Upper lobe of right lung (tissue), 1 donor: Measurements from ENCODE around the gene SIK3. TPM values are rescaled to one million over a fixed set of nuclear protein-coding genes. Genes with fewer than 3 reads are reported as not detected.
A peak's percentile ranks its signal among the peaks of the same experiment; 100 is the strongest.
"Not testable (repeated sequence)": the region's sequence is repeated elsewhere in the genome, so short reads cannot be mapped to it uniquely, and the experiment has no call there.

Experiments
- ATAC-seq: fragments of 200-7000 bp; cut with Tn5 transposase; one replicate; pipeline ENCODE4 v1.9.1; 2020; ENCODE audit warnings: mild to moderate bottlenecking, moderate library complexity
- DNase-seq: peaks from one replicate; pipeline ENCODE4 v3.0.0-alpha.2; 2020
- H3K27ac ChIP-seq: fragments of 200-600 bp; one replicate; pipeline ENCODE4 v1.8.0; 2022
- H3K27me3 ChIP-seq: fragments of 200-600 bp; one replicate; pipeline ENCODE4 v1.8.0; 2022; ENCODE audit warnings: mild to moderate bottlenecking
- H3K36me3 ChIP-seq: fragments of 200-600 bp; one replicate; pipeline ENCODE4 v1.8.0; 2022
- H3K4me1 ChIP-seq: fragments of 200-600 bp; one replicate; pipeline ENCODE4 v1.8.0; 2022
- H3K4me3 ChIP-seq: fragments of 200-600 bp; one replicate; pipeline ENCODE4 v1.8.0; 2022; ENCODE audit warnings: mild to moderate bottlenecking
- H3K9me3 ChIP-seq: fragments of 200-600 bp; one replicate; pipeline ENCODE4 v1.8.0; 2022
- intact Hi-C: fragments of 100-400 bp; cut with DNase I; formaldehyde crosslinking; loops from one replicate; pipeline ENCODE4 v1.11.0; 2022
- total RNA-seq: library from RNA; stranded (reverse); fragmentation: NEBNext Ultra II Directional; extraction: Animal tissue kit (Norgen Biotek cat#: 25700); gene quantifications from one replicate; pipeline ENCODE4 v1.2.1, GENCODE V29; 2021
- TF ChIP-seq, protein P1 (sequence below): fragments of 200-600 bp; IDR thresholded peaks from one replicate; pipeline ENCODE4 v1.8.0; 2022; ENCODE audit warnings: antibody characterized with exemption
- donor health status: DM: no; HTN: yes; CAD: no; lungs with severe emphysema.

SIK3 gene
- total RNA-seq, 1 donor from 2014 or later = 37.1 TPM

DNA sequence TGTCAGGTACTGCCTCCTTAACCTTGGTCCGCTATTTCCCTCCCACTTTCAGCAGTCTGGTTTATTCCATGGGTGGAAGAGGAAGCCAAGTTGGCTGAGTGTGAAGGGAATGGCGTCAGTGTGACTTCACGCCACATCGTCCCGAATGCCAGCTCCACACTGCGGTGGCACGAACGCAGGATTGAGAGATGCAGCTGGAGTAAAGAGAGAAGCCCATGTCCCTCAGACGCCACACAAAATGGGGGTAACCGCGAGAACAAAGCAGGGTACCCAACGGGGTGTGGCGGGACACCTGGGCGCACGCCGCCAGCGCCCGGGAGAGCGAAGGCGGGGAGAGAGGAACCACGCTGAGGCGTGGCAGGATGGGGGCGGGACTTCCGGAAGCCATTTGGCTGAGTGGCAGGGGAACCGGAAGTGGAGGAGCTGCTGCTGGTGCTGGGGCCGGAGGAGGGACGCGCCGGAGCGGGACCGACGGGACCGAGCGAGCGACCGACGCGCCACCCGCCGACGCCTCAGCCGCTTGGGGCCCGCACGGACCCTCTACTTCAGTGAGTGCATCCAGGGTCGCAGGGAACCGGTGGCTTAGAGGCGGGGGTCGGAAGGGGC, 45.7 kb upstream of the SIK3 start, which contains the start of gene PAFAH1B2:
TSS of gene PAFAH1B2 (plus strand) at position 417 of the 606 bp plus-strand sequence. CDS start 8,161 bp downstream, outside the sequence.
- peak; percentile 99 for ATAC-seq
- H3K27me3 ChIP-seq = no peaks in the 10 kb centered on the region
- TF ChIP-seq, protein P1, sequence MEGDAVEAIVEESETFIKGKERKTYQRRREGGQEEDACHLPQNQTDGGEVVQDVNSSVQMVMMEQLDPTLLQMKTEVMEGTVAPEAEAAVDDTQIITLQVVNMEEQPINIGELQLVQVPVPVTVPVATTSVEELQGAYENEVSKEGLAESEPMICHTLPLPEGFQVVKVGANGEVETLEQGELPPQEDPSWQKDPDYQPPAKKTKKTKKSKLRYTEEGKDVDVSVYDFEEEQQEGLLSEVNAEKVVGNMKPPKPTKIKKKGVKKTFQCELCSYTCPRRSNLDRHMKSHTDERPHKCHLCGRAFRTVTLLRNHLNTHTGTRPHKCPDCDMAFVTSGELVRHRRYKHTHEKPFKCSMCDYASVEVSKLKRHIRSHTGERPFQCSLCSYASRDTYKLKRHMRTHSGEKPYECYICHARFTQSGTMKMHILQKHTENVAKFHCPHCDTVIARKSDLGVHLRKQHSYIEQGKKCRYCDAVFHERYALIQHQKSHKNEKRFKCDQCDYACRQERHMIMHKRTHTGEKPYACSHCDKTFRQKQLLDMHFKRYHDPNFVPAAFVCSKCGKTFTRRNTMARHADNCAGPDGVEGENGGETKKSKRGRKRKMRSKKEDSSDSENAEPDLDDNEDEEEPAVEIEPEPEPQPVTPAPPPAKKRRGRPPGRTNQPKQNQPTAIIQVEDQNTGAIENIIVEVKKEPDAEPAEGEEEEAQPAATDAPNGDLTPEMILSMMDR = no peak
- peaks cover 30% of the 10 kb centered on the region for H3K4me1 ChIP-seq
- no peaks in the 10 kb centered on the region for H3K9me3 ChIP-seq
- peak within 1 kb of the TSS; percentile 90 for H3K27ac ChIP-seq
- peak within 1 kb of the TSS; percentile 97 for H3K4me3 ChIP-seq
- H3K36me3 ChIP-seq = peaks cover 9% of the 10 kb centered on the region
- intact Hi-C loops = no loop called here
- DNase-seq = peak; percentile 98

DNA sequence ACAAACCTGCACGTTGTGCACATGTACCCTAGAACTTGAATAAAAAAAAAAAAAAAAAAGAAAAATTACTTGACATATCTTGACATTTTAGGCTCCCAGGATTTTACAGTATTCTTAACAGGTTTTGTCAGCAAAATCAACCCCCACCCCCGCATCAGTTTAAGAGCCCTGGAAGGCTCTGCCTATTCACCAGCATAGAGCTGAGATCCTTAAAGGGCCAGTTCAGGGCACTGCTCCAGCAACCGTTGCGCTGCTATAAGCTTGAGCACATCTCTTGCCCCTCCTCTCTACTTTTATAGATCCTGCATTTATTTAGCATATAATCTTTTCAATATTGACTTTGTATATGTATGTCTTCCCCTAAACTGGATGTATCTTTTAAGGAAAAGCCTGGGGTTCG, 45.2 kb upstream of the SIK3 start:
- TF ChIP-seq, protein P1 = no peak
- intact Hi-C loops = no loop called here
- Histone ChIP-seq H3K9me3 (no peaks in the 10 kb centered on the region), H3K27ac (peak overlapping the region; percentile 90), H3K27me3 (no peaks in the 10 kb centered on the region), H3K4me3 (peak overlapping the region; percentile 97), H3K36me3 (peaks cover 9% of the 10 kb centered on the region), H3K4me1 (peaks cover 29% of the 10 kb centered on the region)
- ATAC-seq (peak; percentile 48), DNase-seq (no peak)

DNA sequence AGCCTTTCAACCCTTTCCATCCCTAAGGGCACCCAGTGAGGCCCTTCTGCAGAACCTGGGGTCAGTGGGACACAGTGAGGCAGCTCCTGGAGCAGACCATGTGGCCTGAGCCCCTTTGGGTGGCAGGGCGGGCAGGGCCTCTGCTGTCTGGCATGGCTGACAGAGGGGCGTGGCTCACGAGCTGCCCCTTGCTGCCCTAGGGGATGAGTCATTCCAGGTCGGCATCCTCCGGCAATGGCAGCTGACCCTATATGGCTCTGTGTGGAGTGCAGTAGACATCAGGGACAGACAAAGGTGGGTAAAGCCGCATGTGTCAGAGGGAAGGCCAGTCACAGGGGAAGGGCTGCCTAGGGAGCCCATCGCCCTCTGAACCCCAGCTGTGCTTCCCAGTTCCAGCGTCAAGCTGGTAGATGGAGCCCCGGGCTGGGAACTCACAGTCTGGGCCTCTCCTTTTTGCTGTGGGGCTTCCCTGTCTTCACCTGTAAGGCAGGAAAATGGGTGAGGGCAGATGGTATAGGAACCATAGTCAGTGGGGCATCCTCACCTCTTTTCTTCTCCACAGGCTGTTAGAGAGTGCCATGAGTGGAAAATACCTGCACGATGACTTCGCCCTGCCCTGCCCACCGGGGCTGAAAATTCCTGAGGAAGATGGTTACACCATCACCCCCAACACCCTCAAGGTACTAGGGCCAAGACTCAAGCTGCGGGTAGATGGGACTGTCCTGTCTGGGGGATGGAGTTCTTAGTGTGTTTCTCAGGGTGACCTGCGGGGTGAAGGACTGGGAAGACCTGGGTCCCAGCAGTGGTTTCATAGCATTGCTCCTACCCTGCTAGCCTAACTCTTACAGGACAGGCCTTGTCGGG, 39.2 kb upstream of the SIK3 start:
- H3K27ac ChIP-seq, H3K9me3 ChIP-seq, H3K4me1 ChIP-seq, H3K36me3 ChIP-seq, DNase-seq, H3K4me3 ChIP-seq, H3K27me3 ChIP-seq, intact Hi-C loops: not testable (repeated sequence)
- ATAC-seq = peak; percentile 61

DNA sequence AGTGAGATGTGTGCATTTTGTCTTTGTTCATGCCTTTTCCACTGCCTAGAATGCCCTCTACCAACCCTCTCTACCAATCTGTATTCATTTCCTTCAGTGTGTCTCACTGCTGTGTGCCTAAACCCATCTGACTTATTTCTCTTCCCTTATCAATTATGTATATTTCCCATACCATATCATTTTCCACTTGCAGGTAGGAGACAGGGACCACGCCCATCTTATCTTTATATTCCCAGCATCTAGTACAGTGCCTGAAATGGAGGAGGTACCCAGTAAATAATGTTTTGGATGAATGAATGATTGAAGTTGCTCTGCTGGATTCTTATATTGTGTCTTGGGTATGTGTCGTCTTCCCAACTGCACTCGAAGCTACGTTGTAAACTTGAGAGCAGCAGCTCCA, 36.8 kb upstream of the SIK3 start:
- not testable (repeated sequence) for H3K9me3 ChIP-seq, H3K27me3 ChIP-seq, H3K27ac ChIP-seq, H3K4me3 ChIP-seq, H3K4me1 ChIP-seq, ATAC-seq, H3K36me3 ChIP-seq, DNase-seq
- intact Hi-C loops = loop anchor here (5.0 kb wide), 1 partner anchor 72 kb away; no protein-coding TSS in a partner anchor

DNA sequence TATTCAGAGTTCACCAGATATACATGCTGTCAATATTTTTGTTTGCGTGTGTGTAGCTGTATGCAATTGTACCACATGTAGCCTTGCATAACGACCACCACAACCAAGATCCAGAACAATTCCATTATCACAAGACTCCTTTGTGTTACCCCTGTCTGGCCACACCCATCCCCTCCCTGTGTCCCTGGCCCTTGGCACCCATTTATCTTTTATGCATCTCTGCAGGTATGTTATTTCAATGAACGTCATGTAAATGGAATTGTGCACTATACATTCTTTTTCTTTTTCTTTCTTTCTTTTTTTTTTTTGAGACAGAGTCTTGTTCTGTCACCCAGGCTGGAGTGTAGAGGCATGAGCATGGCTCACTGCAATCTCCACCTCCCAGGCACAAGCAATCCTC, 36.2 kb upstream of the SIK3 start:
- no peak for ATAC-seq
- no peak overlapping the region for H3K27ac ChIP-seq
- no peaks in the 10 kb centered on the region for H3K36me3 ChIP-seq
- no peak overlapping the region for H3K4me3 ChIP-seq
- H3K9me3 ChIP-seq = no peaks in the 10 kb centered on the region
- no peaks in the 10 kb centered on the region for H3K27me3 ChIP-seq
- no peaks in the 10 kb centered on the region for H3K4me1 ChIP-seq
- TF ChIP-seq, protein P1 = no peak
- intact Hi-C loops = loop anchor here (5.0 kb wide), 1 partner anchor 73 kb away; no protein-coding TSS in a partner anchor
- no peak for DNase-seq

DNA sequence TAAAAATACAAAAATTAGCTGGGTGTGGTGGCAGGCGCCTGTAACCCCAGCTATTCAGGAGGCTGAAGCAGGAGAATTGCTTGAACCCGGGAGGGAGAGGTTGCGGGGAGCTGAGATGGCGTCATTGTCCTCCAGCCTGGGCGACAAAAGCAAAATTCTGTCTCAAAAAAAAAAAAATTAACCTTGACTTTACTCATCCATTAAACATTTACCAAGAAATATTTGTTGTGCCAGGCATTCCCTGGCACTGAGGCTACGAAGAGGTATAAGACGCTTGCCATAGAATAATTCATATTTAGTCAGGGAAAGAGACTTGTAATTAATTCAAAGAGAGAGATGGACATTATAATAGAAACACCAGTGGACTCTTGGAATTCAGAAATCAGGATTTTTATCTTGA, 32.7 kb upstream of the SIK3 start:
- no peaks in the 10 kb centered on the region for H3K9me3 ChIP-seq
- H3K27me3 ChIP-seq = no peaks in the 10 kb centered on the region
- H3K4me1 ChIP-seq = no peaks in the 10 kb centered on the region
- H3K4me3 ChIP-seq = no peak overlapping the region
- no peaks in the 10 kb centered on the region for H3K36me3 ChIP-seq
- DNase-seq (no peak), ATAC-seq (no peak)
- intact Hi-C loops = loop anchor here (5.0 kb wide), 1 partner anchor 76 kb away; no protein-coding TSS in a partner anchor
- no peak overlapping the region for H3K27ac ChIP-seq
- TF ChIP-seq, protein P1 = no peak

DNA sequence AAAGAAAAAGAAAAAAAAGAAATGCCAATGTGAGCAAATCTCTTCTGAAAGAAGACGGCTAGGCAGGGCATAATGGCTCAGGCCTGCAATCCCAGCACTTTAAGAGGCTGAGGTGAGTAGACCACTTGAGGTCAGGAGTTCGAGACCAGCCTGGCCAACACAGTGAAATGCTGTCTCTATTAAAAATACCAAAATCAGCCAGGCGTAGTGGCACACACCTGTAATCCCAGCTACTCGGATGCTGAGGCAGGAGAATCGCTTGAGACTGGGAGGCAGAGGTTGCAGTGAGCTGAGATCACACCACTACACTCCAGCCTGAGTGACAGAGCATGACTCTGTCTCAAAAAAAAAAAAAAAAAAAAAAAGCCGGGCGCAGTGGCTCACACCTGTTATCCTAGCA, 32.2 kb upstream of the SIK3 start:
- DNase-seq, H3K9me3 ChIP-seq, ATAC-seq, H3K4me1 ChIP-seq, H3K4me3 ChIP-seq, H3K27me3 ChIP-seq, H3K27ac ChIP-seq, H3K36me3 ChIP-seq: not testable (repeated sequence)
- intact Hi-C loops = loop anchor here (5.0 kb wide), 1 partner anchor 77 kb away; no protein-coding TSS in a partner anchor
